Stimulated activated CD4-positive, alpha-beta T cell treated with anti-CD3 and anti-CD28 coated beads, Interleukin-15, amount 100 ng/mL, for 1 hour (primary cell): ENCODE results near the gene TXNDC12.
A peak's percentile ranks its signal among the peaks of the same experiment; 100 is the strongest.
"Not testable (repeated sequence)": the region's sequence is repeated elsewhere in the genome, so short reads cannot be mapped to it uniquely, and the experiment has no call there.

ENCODE experiments used
- DNase-seq, 2 donors: peaks; one replicate each; pipeline ENCODE4 v3.0.0-alpha.2; 2020; ENCODE audit warnings: low read depth in 1 of 2, low spot score in 1 of 2

Gene TXNDC12

GRCh38 chr1:52055066-52055865 lies at the start of gene TXNDC12:
Gene TXNDC12, minus strand, starts transcription at chr1:52055191. Its CDS starts 95 bp downstream, at chr1:52055096.
- DNase-seq: peak; percentile 29 to 42

DNA sequence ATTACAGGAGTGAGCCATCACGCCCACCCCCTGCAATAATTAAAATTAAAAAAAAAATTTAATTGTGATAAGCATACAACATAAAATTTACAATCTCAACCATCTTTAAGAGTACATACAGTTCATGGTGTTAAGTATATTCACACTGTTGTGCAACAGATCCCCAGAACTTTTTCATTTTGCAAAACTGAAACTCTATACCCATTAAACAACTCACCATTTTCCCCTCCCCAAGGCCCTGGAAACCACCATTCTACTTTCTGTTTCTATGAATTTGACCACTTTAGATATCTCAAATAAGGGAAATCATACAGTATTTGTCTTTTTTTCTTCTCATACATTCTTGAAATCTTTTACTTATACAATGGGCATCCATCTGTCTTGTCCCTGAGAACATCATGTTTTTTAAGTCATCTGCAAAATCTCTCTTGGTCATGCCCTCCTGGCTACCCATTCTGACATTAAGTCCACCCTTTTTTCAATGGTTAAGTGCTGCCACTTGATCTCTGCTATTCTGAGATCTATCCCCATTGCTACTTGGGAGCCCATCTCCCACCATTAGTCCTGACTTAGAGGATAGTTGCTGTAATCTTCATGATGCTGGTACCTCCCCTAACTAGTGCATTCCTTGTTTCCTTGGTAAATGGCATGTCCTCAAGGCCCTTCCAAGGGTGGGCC lies 47.5 kb upstream of the TXNDC12 start:
- no peak for DNase-seq

DNA sequence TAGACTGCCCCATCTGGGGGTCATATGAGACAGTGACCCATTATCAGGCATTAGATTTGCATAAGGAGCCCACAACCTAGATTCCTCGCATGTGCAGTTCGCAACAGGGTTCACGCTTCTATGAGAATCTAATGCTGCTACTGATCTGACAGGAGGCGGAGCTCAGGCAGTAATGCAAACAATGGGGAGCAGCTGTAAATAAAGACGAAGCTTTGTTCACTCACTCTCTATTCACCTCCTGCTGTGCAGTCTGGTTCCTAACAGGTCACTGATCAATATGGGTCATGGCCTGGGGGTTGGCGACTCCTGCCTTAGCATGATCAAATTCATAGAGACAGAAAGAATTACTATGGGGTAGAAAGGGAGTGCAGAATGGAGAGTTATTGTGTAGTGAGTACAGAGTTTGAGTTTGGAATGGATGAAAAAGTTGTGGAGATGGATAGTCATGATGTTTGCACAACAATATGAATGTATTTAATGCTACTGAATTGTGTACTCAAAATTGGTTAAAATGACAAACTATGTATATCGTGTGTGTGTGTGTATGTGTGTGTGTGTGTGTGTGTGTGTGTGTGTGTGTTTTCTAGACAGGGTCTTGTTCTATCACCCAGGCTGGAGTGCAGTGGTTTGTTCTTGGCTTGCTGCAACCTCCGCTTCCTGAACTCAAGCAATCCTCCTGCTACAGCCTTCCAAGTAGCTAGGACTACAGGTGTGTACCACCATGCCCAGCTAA lies 43.3 kb upstream of the TXNDC12 start:
- DNase-seq: no peak

- DNase-seq: no peak
These were observed 41.2 kb upstream of the TXNDC12 start for GRCh38 chr1:52096216-52096615.

DNA sequence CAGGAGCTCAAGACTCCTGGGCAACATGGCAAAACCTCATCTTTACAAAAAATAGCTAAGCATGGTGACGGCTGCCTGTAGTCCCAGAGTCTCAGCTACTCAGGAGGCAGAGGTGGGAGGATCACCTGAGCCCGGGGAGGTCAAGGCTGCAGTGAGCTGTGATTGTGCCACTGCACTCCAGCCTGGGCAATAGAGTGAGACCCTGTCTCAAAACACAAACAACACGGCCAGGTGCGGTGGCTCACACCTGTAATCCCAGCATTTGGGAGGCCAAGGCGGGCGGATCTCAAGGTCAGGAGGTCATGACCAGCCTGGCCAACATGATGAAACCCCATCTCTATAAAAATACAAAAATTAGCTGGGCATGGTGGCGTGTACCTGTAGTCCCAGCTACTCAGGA lies 39.3 kb upstream of the TXNDC12 start:
- not testable (repeated sequence) for DNase-seq

GRCh38 chr1:52087892-52088291 lies 32.9 kb upstream of the TXNDC12 start:
- DNase-seq: not testable (repeated sequence)

GRCh38 chr1:52080014-52080415 lies 25.0 kb upstream of the TXNDC12 start:
- DNase-seq: no peak

DNA sequence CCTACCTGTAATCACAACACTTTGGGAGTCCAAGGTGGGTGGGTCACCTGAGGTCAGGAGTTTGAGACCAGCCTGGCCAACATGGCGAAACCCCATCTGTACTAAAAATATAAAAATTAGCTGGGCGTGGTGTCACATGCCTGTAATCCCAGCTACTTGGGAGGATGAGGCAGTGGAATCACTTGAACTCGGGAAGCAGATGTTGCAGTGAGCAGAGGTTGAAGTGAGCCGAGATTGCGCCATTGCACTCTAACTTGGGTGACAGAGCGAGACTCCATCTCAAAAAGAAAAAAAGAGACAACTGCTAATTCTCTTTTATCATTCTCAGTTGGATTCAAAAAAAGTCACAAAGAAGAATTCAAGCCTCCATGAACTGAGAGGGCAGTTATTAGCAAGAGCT lies 22.3 kb upstream of the TXNDC12 start:
- DNase-seq: not testable (repeated sequence)

DNA sequence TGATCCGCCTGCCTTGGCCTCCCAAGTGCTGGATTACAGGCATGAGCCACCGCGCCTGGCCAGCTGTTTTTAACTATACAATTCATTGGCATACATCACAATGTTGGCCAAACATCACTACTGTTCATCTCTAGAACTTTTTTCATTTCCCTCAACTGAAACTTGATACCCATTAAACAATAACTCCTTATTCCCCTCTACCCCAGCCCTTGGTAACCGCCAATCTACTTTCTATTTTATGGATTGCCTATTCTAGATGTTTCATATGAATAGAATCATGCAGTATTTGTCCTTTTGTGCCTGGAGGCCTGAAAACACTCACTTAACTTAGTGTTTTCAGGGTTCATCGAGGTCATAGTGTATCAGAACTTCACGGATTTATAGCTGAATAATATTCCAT lies 17.3 kb upstream of the TXNDC12 start:
- DNase-seq: no peak

- no peak for DNase-seq
These were observed 15.7 kb upstream of the TXNDC12 start for GRCh38 chr1:52070704-52071103.

- no peak for DNase-seq
These were observed 8.2 kb upstream of the TXNDC12 start for GRCh38 chr1:52063192-52063591.

GRCh38 chr1:52060822-52061221 lies 5.8 kb upstream of the TXNDC12 start:
- DNase-seq: no peak

DNA sequence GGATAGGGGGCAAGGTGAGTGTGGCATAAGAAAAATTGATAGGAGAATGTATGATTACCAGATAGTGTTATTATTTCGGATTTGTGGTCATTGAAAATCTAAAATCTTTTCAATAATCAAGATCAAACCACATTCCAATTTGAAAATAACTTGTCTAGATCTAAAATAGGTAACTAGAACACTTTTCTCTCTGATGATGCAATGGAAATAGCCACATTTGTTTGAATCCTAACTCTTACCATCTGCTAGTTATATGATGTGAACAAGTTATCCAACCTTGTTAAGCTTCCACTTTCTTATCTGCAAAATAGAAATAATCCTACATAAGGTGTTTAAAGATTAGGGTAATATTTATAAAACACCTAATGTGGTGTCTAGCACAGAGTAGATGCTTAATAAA lies 4.9 kb upstream of the TXNDC12 start:
- no peak for DNase-seq

DNA sequence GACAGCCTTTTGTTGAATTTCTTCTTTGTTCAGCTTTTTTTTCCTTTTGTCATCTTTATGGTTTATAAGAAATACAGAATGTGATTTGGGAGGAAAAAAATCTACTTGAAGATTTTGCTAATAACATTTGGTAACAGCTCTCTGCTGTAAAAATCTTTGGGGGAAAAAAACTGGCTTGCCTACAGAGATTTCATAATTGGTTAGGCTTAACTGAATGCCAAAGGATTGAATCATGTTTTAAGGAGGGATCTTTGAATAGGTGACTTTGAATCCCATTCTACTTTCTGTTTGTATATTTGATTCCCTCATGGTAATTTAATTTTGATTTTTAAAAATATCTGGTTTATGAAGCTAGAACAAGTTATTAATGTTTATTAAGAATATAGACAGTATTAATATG lies 4.3 kb upstream of the TXNDC12 start:
- no peak for DNase-seq

DNA sequence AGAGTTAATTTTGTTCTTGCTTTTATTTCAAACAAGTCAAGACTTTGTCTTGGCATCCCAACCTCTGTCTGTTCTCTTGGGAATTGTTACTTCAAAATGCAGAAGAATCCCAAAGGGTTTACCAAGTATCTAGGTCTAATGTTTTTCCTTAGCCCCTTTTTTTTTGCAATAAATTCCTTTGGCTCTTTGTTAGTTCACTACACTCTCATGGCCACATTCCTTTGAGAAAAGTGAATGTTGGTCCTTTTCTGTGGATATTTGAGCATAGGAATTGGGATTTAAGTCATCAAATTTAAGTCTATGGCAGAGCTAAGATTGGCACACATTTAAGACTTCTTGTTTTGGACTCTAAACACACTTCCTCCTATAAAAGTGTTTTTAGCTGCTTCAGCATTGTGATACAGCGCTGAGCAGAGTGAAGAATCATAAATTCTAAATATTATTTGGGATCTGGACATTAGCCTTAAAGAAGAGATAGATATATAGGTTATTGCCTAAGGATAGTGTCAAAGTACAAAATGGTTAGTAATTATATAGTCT lies 3.0 kb upstream of the TXNDC12 start:
- no peak for DNase-seq

- no peak for DNase-seq
These were observed 2.3 kb upstream of the TXNDC12 start for GRCh38 chr1:52057255-52057654.

DNA sequence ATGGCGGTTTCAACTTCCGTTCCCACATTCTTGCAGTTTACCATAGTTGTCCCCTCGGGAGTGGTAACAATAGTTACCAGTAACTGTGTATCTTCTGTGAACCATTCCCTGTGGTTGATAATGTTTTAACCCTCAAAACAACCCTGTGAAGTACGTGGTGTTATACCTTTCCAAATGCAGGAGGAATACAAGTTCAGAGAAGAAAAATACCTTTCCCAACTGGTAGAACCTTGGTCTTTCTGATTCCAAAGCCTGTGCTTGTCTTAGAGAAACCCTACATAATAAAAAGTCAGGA lies 1.9 kb upstream of the TXNDC12 start:
- DNase-seq: no peak

GRCh38 chr1:52056163-52056936 lies 1.4 kb upstream of the TXNDC12 start, which contains the start of gene BTF3L4:
Gene BTF3L4, plus strand, starts transcription at chr1:52056295. Its CDS starts 3,553 bp downstream, at chr1:52059848.
- DNase-seq: peak; percentile 80 to 85

DNA sequence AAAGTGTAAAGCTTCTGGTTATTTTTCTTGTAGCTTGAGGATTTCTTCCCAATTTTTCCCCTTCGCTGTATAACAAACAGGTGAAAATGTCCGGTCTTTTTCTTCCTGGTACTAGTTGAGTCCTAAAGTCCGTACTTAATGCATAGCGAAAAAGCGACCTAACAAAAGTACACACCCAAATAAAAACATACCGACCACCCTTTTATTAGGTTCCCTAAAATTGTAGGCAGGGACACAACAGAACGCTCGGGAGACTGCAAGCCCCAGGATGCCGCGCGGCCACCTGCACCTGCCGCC lies 823 bp upstream of the TXNDC12 start:
- no peak for DNase-seq

GRCh38 chr1:52054496-52055065 lies 410 bp downstream of the TXNDC12 start:
- no peak for DNase-seq

- DNase-seq: no peak
These were observed 1.1 kb downstream of the TXNDC12 start for GRCh38 chr1:52053862-52054261.
